ENCODE measurements around the gene SLC41A1.

The SLC41A1 gene

GRCh38 chr1:205822397-205822796, 9.4 kb upstream of the SLC41A1 start:
- DNase-seq (ENCODE audit: low spot score): no peak

GRCh38 chr1:205817988-205818387, 5.0 kb upstream of the SLC41A1 start:
- DNase-seq (ENCODE audit: low spot score): no peak

- DNase-seq (ENCODE audit: low spot score): no peak
These were observed 4.4 kb upstream of the SLC41A1 start for GRCh38 chr1:205817364-205817763.

GRCh38 chr1:205813755-205814058, 709 bp upstream of the SLC41A1 start:
- DNase-seq (ENCODE audit: low spot score): peak; percentile 81

GRCh38 chr1:205812271-205812877, 624 bp downstream of the SLC41A1 start:
- peak; percentile 46 for DNase-seq (ENCODE audit: low spot score)

- peak; percentile 32 for DNase-seq (ENCODE audit: low spot score)
These were observed 1.3 kb downstream of the SLC41A1 start for GRCh38 chr1:205811660-205812059.

GRCh38 chr1:205810448-205811157, 2.4 kb downstream of the SLC41A1 start:
- DNase-seq (ENCODE audit: low spot score): peak; percentile 29

GRCh38 chr1:205809942-205810345, 3.1 kb downstream of the SLC41A1 start:
- no peak for DNase-seq (ENCODE audit: low spot score)

GRCh38 chr1:205809469-205809868, 3.5 kb downstream of the SLC41A1 start:
- no peak for DNase-seq (ENCODE audit: low spot score)

GRCh38 chr1:205805082-205805711, 7.8 kb downstream of the SLC41A1 start:
- DNase-seq (ENCODE audit: low spot score): no peak

GRCh38 chr1:205804605-205805004, 8.4 kb downstream of the SLC41A1 start:
- DNase-seq (ENCODE audit: low spot score): no peak

- no peak for DNase-seq (ENCODE audit: low spot score)
These were observed 9.0 kb downstream of the SLC41A1 start for GRCh38 chr1:205803986-205804385.

GRCh38 chr1:205802060-205802459, 10.9 kb downstream of the SLC41A1 start:
- DNase-seq (ENCODE audit: low spot score): no peak

GRCh38 chr1:205800981-205801703, 11.9 kb downstream of the SLC41A1 start:
- no peak for DNase-seq (ENCODE audit: low spot score)

- DNase-seq (ENCODE audit: low spot score): no peak
These were observed 12.6 kb downstream of the SLC41A1 start for GRCh38 chr1:205800427-205800826.

- DNase-seq (ENCODE audit: low spot score): no peak
These were observed 14.4 kb downstream of the SLC41A1 start for GRCh38 chr1:205798577-205798976.

GRCh38 chr1:205797168-205797567, 15.8 kb downstream of the SLC41A1 start:
- DNase-seq (ENCODE audit: low spot score): no peak

GRCh38 chr1:205794011-205794730, 18.8 kb downstream of the SLC41A1 start:
- DNase-seq (ENCODE audit: low spot score): no peak

GRCh38 chr1:205792961-205793673, 19.9 kb downstream of the SLC41A1 start:
- DNase-seq (ENCODE audit: low spot score): no peak

- no peak for DNase-seq (ENCODE audit: low spot score)
These were observed 20.5 kb downstream of the SLC41A1 start for GRCh38 chr1:205792481-205792881.

- peak; percentile 77 for DNase-seq (ENCODE audit: low spot score)
These were observed 21.3 kb downstream of the SLC41A1 start for GRCh38 chr1:205791568-205792180.
